GM21737 (cell line): Measurements from ENCODE around the gene CSRP2.

Experiments used
- ATAC-seq: cut with Tn5 transposase; IDR thresholded peaks from one replicate; pipeline ENCODE4 v1.9.1; 2021; ENCODE audit warnings: mild to moderate bottlenecking, moderate library complexity; ENCODE audit not compliant: unreplicated experiment

CSRP2 gene

GRCh38 chr12:76863837-76864236 lies 15.0 kb downstream of the CSRP2 start:
- no peak for ATAC-seq

GRCh38 chr12:76863005-76863670 lies 15.7 kb downstream of the CSRP2 start:
- no peak for ATAC-seq

- no peak for ATAC-seq
Measured at GRCh38 chr12:76860256-76860655, 18.6 kb downstream of the CSRP2 start.

- ATAC-seq: no peak
Measured at GRCh38 chr12:76859611-76860010, 19.2 kb downstream of the CSRP2 start.

- no peak for ATAC-seq
Measured at GRCh38 chr12:76856018-76856644, 22.7 kb downstream of the CSRP2 start.

- ATAC-seq: no peak
Measured at GRCh38 chr12:76855271-76855670, 23.5 kb downstream of the CSRP2 start.

- no peak for ATAC-seq
Measured at GRCh38 chr12:76852106-76852505, 26.7 kb downstream of the CSRP2 start.

GRCh38 chr12:76848132-76848531 lies 30.7 kb downstream of the CSRP2 start:
- ATAC-seq: no peak

GRCh38 chr12:76847260-76847659 lies 31.6 kb downstream of the CSRP2 start:
- no peak for ATAC-seq

- no peak for ATAC-seq
Measured at GRCh38 chr12:76836633-76837032, 42.2 kb downstream of the CSRP2 start.

GRCh38 chr12:76830436-76830835 lies 48.4 kb downstream of the CSRP2 start:
- no peak for ATAC-seq

- ATAC-seq: no peak
Measured at GRCh38 chr12:76820888-76821482, 57.8 kb downstream of the CSRP2 start.

- no peak for ATAC-seq
Measured at GRCh38 chr12:76813972-76814371, 64.8 kb downstream of the CSRP2 start.

GRCh38 chr12:76813265-76813664 lies 65.6 kb downstream of the CSRP2 start:
- ATAC-seq: no peak

GRCh38 chr12:76811976-76812375 lies 66.8 kb downstream of the CSRP2 start:
- no peak for ATAC-seq

GRCh38 chr12:76810671-76811419 lies 68.0 kb downstream of the CSRP2 start:
- no peak for ATAC-seq
